Astrocyte (in vitro differentiated cells and primary cell): ENCODE data around the gene PPP3R1.

Source experiments
- CTCF ChIP-seq: IDR thresholded peaks from 2 replicates; pipeline ENCODE4 v1.5.1; 2011; ENCODE audit warnings: low read depth, mild to moderate bottlenecking, inconsistent platforms, low read length, moderate library complexity; ENCODE audit not compliant: insufficient read depth
- EZH2 ChIP-seq: IDR thresholded peaks from 2 replicates; pipeline ENCODE4 v1.6.1; 2012; ENCODE audit warnings: mild to moderate bottlenecking, low read length, inconsistent platforms; ENCODE audit not compliant: insufficient read depth

GRCh38 chr2:68189991-68190784 lies 62.1 kb downstream of the PPP3R1 start:
- TF ChIP-seq CTCF (no peak), EZH2 (no peak)
